GM21723 (cell line): Measurements from ENCODE around the gene LYSMD2.

Experiments
- ATAC-seq: cut with Tn5 transposase; IDR thresholded peaks from one replicate; pipeline ENCODE4 v1.9.1; 2021; ENCODE audit warnings: mild to moderate bottlenecking, moderate library complexity; ENCODE audit not compliant: unreplicated experiment

Gene LYSMD2

GRCh38 chr15:51752888-51753287, 15.4 kb upstream of the LYSMD2 start:
- no peak for ATAC-seq

DNA sequence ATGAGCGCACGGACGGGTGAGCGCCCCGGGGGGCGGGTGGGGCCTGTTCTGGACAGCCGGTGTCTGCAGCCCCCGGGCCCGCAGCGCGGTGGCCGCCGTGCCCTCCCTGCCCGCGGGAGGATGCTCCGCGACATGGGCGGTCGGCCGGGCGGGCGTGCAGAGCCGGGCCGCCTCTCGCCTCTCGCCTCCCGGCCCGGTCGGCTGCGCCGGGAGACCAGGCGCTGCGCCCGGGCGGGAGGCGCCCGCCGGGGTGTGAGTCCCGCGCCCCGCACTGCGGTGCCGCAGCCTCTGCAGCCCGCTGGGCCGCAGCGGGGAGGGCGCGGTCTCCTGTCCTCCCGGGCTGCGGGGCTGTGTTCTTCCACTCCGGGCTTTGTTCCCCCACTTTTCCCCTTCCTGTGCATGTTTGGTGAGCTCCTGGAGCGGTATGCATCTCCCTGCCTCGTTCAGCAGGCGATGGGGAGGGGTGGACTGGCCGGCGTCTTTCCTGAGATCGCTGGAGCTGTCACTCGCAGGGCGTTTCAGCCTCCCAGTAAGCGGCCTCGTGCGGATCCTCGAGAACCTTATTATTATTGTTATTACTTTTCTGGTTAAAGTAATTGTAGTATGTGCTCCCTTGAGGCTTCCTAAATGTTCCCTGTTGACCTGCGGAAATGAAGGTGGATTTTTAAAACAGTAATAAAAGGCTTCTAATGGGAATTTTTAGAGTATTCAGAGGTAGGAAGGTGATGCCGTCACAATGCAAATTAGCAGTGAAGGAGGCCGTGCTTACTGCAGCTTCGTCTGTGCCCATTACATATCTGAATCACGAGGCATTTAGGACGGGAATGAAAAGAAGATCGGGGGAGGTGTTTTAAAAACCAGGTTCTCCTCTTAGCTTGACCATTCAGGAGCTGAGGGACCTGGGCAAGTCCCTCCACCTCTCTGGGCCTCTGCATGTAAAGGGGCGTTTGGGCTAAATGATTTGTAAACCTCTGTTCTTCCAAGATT, 14.5 kb upstream of the LYSMD2 start:
- peak; percentile 47 for ATAC-seq

DNA sequence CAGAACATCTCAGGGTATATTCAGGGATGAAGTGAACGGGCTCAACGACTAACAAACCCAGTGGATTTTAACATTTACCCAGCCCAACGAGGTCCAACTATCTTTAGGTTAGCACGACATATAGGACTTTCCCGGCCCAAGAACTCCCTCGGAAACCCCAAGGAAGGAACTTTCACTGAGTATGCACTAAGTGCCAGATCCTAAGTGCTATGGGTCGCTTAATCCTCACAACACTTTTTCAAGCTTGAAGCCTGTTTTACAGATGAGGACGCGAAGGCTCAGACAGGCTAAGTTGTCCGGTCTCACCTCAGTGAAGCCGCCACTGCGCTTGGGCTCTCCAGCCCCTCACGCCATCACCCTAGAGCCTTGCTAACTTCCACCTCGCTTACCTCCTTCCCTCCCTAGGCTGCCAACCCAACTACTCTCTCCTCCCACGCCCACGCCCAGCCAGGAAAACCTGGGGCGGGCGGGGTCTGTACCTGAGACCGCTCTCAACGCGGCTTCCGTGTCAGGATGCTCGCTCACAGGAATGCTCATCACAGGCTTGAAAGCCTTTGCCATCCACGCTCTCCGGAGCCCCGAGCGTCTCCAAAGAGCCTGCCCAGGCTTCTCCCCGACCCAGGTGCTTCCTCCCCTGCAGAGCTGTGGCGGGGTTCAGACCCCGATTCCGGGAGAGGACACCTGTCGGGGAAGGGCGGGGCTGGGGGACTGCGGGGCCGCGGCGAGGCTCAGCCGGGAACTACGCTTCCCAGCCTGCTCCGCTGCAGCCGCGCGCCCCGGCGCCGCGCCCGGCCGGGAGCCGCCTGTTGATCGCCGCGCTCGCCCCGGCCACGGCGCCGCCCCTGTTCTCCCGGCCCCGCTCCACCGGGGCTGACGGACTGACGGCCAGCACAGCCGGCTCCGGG, 13.6 kb upstream of the LYSMD2 start, which contains the start of gene TMOD2:
Gene TMOD2 (plus strand): TSS at position 806 of the 905 bp plus-strand sequence. CDS start 14,845 bp downstream, outside the sequence.
- ATAC-seq: peak; percentile 80

- no peak for ATAC-seq
Measured at GRCh38 chr15:51750186-51750585, 12.7 kb upstream of the LYSMD2 start.

DNA sequence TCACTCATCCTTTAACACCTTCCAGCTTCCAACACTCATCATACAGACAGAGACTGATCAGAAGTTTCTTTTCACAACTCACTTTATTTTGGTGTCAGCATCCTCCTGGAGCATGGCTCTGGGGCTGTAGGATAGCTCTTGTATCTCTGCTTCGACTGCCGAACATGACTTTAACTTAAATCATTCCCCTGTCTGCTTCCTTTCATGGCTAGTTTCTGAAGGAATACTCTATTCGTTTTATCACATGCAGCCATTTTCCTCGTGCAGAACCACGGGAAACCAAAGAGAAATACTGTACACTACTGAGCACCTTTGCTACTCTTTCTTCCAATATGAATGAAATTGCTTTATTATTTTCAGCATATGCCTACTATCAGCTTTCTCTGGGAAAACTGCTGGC, 11.9 kb upstream of the LYSMD2 start:
- no peak for ATAC-seq

- no peak for ATAC-seq
Measured at GRCh38 chr15:51739061-51739712, 1.7 kb upstream of the LYSMD2 start.

DNA sequence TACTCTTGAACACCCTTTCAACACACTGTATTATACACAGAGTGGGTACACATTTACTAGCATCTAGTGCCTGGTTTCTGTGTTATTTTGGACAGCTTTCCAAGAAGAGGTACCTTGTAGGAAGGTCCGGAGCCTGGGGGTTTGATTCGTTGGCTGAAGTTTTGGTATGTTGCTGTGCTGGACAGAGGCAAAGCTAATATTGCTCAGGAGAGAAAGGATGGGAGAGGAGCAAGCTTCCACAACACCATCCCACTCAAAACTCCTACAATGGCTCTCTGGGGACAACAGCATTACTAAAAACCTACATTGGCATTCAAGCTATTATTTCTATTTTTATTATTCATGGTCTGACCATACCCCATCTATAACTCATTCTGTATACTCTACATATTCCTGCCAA, 1.1 kb upstream of the LYSMD2 start:
- no peak for ATAC-seq

DNA sequence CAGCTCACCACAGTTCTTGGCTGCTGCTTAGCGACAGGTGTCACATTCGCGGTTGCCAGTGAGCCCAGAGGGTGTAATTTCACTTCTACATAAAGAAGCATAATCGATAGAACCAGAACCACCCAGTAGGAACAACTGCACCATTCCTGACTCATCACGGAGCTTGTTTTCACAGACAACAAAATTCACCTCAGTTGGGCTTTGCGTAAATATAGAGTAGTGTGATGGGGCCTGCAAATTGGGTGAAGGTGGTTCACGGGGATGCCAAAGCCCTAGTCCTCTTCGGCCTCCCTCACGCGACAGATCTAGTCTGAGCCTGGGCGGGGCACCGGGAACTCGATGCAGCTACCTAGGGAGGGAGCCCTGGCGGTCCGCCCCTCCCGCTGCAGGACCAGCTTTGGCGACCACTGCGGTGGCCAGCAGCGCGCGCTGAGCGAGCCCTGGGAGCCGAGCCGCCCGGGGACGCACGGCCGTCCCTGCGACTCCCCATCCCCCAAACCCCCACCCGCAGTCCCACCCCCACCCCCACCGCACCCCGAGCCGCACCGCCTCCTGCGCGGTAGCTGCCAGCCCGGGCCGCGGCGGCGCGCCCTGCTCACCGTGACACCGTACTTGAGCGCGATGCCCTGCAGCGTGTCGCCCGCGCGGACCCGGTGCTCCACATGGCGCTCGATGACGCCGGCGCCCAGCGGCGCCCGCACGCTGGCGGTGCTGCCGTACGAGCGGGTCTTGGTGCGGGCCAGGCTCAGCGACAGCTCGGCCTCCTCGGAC, 519 bp downstream of the LYSMD2 start:
- ATAC-seq: peak; percentile 30

GRCh38 chr15:51736069-51736468, 1.4 kb downstream of the LYSMD2 start:
- ATAC-seq: no peak

- no peak for ATAC-seq
Measured at GRCh38 chr15:51735228-51736010, 2.0 kb downstream of the LYSMD2 start.

DNA sequence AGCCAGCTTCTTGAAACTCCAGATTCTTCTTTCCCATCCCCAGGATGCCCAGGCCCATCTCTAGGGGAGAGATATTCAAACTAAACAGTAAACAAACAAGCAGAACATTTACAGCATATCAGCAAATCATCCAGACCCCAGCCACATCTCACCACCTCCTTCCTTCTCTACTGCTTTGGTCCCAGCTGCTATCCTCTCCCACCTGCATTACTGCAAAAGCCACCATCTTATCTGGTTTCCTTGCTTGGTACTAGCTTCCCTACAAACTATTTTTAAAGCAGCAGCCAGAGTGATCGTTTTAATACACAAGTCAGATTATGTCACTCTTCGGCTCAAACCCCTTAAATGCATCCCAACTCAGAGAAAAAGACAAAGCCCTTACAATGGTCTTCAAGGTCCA, 4.8 kb downstream of the LYSMD2 start:
- ATAC-seq: no peak

GRCh38 chr15:51731549-51732267, 5.7 kb downstream of the LYSMD2 start:
- peak; percentile 62 for ATAC-seq

DNA sequence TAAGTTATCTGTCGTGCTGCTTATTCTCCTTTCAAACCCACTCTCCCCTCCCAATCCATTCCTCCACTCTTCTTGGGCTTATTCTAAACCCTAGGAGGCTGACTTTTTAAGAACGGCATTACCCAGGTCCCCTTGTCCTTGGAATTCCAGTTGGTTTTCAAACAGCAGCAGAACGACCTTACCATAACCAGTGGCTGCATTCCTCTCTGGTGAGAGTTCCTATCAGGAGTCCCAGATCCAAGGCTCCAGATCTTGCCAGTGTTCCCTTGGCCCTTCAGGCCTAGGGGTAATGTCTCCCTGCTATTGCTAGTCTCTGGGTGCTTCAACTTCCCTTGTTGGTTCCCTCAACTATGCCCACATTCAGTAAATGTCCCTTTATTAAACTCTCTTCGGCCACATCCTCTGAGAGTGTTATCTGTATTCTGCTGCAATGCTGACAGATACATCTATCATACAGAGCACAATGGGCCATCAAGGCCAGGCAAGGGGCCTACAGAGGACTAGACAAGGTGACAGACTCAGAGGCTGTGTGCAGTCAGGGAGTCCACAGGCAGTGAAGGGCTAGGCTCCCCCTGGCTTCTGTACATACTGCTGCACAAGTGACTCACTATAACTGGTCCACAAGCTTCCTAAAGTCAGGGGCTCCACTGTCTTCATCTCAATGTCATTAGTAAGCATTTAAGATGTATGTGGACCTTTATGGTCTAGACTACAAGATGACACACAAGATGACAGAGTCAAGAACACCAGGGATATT, 10.1 kb downstream of the LYSMD2 start:
- ATAC-seq: no peak

DNA sequence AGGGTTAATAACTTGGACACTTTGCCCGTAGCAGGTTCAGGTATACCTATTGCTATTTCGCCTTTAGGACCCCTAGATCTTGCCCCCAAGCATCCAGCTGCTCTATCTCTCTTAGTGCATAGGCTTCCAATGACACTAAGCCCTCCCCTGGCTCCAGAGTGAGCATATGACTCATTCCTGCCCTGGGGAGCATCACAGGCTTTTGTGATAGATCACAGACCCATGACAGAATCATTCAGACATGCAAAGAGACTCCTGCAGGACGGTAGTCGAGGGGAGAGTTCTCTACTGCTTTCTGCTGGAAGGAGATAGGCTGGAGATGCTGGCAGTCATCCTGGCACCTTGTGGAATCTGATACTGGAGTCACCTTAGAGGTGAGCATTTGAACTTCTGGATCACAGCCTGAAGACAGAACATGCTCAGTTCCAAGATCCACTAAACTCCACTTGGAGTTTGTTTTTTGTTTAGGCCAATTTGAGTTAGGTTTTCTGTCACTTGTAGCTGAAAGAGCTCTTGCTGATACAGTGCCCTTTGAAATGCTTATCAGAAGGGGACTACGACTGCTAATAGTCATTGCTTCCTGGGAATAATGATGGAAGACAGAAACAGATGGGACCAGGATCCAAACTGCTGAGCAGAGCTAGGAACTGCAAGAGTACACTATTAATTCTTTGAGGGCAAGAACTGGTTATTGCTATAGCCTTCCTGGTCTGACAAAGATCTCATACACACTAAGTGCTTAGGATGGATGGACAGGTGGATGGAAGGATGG, 11.0 kb downstream of the LYSMD2 start:
- peak; percentile 62 for ATAC-seq

GRCh38 chr15:51724673-51725072, 12.8 kb downstream of the LYSMD2 start:
- no peak for ATAC-seq

DNA sequence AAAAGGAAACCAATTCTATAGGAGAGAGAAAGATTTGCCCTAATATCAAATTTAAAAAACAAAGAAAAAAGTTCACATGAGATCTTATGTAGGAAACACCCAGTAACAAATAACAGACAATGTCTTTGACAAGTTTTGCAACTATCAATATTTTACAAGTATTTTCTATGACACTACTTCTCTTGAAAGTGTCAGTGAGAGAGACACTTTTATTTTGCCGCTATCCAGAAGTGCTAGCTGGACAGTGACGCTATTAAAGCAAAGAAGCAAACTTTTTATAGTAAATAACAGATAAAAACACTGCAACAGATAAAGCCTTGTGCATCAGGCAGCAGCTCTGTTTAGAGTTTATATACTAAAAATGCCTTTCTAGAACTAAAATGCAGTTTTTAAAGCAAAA, 13.3 kb downstream of the LYSMD2 start:
- no peak for ATAC-seq
